ENCODE results near the gene MCUB.

- TF ChIP-seq EZH2 (IDR thresholded peaks at IDR 0.05; ENCODE audit: insufficient read depth, poor library complexity, severe bottlenecking): no peak
- TF ChIP-seq EZH2phosphoT487 (IDR thresholded peaks at IDR 0.05; ENCODE audit: insufficient read depth, low read depth): no peak
These were observed 64.5 kb downstream of the MCUB start for GRCh38 chr4:109624536-109624935.

Data from GM23248 (cell line).